ENCODE measurements around the gene MIER2.

Gene MIER2

GRCh38 chr19:376111-376470, 31.5 kb upstream of the MIER2 start:
- Histone ChIP-seq H3K4me2 (ENCODE audit: low read length) (no peak overlapping the region), H3K27me3 (ENCODE audit: control insufficient read depth, insufficient read depth, low read length) (peaks cover 42% of the 10 kb centered on the region), H3K4me1 (ENCODE audit: control insufficient read depth, insufficient read depth, low read length) (peaks cover 12% of the 10 kb centered on the region), H3K9me3 (replicated peaks; ENCODE audit: low read length) (no peaks in the 10 kb centered on the region), H3K9ac (ENCODE audit: low read depth, low read length) (no peak overlapping the region), H3K4me3 (ENCODE audit: low read length) (no peak overlapping the region), H3K36me3 (ENCODE audit: insufficient read depth, low read length) (no peaks in the 10 kb centered on the region)

DNA sequence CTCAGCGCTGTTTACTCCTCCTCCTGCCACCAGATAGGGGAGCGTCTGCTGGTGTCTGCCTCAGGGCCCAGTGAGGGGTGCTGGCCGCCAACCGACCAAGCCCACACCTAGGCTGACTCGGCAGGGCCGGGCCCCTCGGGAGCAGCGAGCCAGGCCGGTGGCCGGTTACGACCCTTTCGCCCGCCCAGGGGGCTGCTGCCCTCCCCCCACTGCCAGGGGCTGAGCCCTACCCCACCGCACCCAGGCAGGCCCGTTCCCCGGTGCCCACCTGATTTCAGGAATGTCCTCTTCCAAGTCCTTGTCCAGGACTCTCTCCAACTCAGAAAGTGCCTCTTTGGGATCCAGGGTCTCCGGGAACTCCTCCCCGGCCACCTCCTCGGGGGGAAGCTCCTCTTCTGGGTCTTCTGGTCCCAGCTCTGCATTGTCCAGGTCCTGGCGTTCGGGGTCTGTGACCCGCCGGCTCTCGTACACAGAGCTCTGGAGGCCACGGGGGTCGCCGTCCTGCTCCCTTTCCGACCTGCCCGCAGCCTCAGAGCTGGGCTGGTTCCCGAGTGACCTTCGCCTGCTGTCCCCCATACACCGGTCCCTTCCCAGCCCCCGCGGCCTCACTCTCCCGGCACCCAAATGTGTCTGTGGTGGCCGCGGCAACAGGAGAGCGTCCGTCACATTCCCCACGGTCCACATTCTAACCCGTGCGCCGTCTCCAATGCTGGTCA, 31.0 kb upstream of the MIER2 start:
- Histone ChIP-seq H3K4me2 (ENCODE audit: low read length) (no peak overlapping the region), H3K9me3 (replicated peaks; ENCODE audit: low read length) (no peaks in the 10 kb centered on the region), H3K9ac (ENCODE audit: low read depth, low read length) (no peak overlapping the region), H3K27me3 (ENCODE audit: control insufficient read depth, insufficient read depth, low read length) (peaks cover 46% of the 10 kb centered on the region), H3K36me3 (ENCODE audit: insufficient read depth, low read length) (no peaks in the 10 kb centered on the region), H3K4me3 (ENCODE audit: low read length) (no peak overlapping the region), H3K4me1 (ENCODE audit: control insufficient read depth, insufficient read depth, low read length) (peaks cover 12% of the 10 kb centered on the region)

DNA sequence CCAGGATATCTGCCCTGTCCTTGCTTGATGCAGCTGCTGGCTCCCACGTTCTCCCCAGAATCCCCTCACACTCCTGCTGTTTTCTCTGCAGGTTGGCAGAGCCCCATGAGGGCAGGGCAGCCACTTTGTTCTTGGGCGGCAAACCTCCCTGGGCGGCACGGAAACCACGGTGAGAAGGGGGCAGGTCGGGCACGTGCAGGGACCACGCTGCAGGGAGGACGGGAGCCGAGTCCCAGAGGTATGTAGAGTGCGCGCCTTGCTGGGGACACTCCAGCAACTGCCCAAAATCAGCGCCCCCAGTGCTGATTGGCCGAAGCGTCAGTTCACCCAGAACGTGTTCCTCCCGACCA, 30.3 kb upstream of the MIER2 start:
- no peaks in the 10 kb centered on the region for H3K36me3 ChIP-seq (ENCODE audit: insufficient read depth, low read length)
- H3K4me3 ChIP-seq (ENCODE audit: low read length): no peak overlapping the region
- peaks cover 46% of the 10 kb centered on the region for H3K27me3 ChIP-seq (ENCODE audit: control insufficient read depth, insufficient read depth, low read length)
- H3K9me3 ChIP-seq (replicated peaks; ENCODE audit: low read length): no peaks in the 10 kb centered on the region
- peaks cover 12% of the 10 kb centered on the region for H3K4me1 ChIP-seq (ENCODE audit: control insufficient read depth, insufficient read depth, low read length)
- H3K4me2 ChIP-seq (ENCODE audit: low read length): no peak overlapping the region
- no peak overlapping the region for H3K9ac ChIP-seq (ENCODE audit: low read depth, low read length)

GRCh38 chr19:374183-374885, 29.7 kb upstream of the MIER2 start:
- Histone ChIP-seq H3K4me2 (ENCODE audit: low read length) (no peak overlapping the region), H3K4me1 (ENCODE audit: control insufficient read depth, insufficient read depth, low read length) (peaks cover 12% of the 10 kb centered on the region), H3K27me3 (ENCODE audit: control insufficient read depth, insufficient read depth, low read length) (peaks cover 46% of the 10 kb centered on the region), H3K36me3 (ENCODE audit: insufficient read depth, low read length) (no peaks in the 10 kb centered on the region), H3K9me3 (replicated peaks; ENCODE audit: low read length) (no peaks in the 10 kb centered on the region), H3K4me3 (ENCODE audit: low read length) (no peak overlapping the region), H3K9ac (ENCODE audit: low read depth, low read length) (no peak overlapping the region)

DNA sequence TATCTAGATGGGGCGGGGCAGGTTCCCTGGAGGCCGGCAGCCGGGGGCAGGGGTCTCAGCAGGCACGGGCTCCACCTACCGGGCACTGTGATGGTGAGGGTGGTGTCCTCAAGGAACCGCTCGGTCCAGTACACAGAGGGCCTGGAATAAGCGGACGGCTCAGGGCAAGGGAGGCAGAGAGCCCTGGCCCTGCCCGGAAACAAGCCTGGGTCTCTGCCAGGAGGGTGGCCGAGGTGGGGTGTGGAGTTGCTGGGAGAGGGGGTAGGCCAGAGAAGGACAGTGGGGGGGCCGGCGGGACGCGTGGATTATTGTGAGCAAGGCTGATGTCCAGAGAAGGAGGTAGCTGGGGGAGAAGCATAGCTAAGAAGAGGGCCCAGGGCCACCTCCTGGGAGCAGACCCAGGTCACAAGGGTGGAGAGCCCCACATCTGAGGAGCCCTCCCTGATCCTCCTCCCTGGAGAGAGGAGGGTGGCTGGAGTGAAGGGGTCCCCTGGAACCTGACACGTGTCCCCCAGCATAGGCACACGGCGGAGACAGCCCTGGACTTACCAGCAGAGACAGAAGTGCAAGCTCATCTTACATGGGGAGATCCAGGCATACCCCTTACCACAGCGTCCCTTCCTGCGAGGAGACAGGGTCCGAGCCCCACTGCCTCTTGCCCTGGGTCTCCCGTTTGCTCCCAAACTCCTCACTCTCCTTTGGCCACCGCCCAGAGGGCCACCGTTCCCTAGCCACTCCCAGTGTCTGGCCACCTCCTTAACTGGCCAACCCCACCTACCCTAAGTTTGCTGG, 29.0 kb upstream of the MIER2 start:
- Histone ChIP-seq H3K27me3 (ENCODE audit: control insufficient read depth, insufficient read depth, low read length) (peaks cover 46% of the 10 kb centered on the region), H3K4me2 (ENCODE audit: low read length) (no peak overlapping the region), H3K4me1 (ENCODE audit: control insufficient read depth, insufficient read depth, low read length) (peaks cover 12% of the 10 kb centered on the region), H3K9me3 (replicated peaks; ENCODE audit: low read length) (no peaks in the 10 kb centered on the region), H3K36me3 (ENCODE audit: insufficient read depth, low read length) (no peaks in the 10 kb centered on the region), H3K4me3 (ENCODE audit: low read length) (no peak overlapping the region), H3K9ac (ENCODE audit: low read depth, low read length) (no peak overlapping the region)

GRCh38 chr19:372306-372890, 27.8 kb upstream of the MIER2 start:
- H3K36me3 ChIP-seq (ENCODE audit: insufficient read depth, low read length): no peaks in the 10 kb centered on the region
- no peaks in the 10 kb centered on the region for H3K9me3 ChIP-seq (replicated peaks; ENCODE audit: low read length)
- H3K4me2 ChIP-seq (ENCODE audit: low read length): no peak overlapping the region
- H3K4me3 ChIP-seq (ENCODE audit: low read length): no peak overlapping the region
- H3K9ac ChIP-seq (ENCODE audit: low read depth, low read length): no peak overlapping the region
- peaks cover 12% of the 10 kb centered on the region for H3K4me1 ChIP-seq (ENCODE audit: control insufficient read depth, insufficient read depth, low read length)
- peaks cover 47% of the 10 kb centered on the region for H3K27me3 ChIP-seq (ENCODE audit: control insufficient read depth, insufficient read depth, low read length)

DNA sequence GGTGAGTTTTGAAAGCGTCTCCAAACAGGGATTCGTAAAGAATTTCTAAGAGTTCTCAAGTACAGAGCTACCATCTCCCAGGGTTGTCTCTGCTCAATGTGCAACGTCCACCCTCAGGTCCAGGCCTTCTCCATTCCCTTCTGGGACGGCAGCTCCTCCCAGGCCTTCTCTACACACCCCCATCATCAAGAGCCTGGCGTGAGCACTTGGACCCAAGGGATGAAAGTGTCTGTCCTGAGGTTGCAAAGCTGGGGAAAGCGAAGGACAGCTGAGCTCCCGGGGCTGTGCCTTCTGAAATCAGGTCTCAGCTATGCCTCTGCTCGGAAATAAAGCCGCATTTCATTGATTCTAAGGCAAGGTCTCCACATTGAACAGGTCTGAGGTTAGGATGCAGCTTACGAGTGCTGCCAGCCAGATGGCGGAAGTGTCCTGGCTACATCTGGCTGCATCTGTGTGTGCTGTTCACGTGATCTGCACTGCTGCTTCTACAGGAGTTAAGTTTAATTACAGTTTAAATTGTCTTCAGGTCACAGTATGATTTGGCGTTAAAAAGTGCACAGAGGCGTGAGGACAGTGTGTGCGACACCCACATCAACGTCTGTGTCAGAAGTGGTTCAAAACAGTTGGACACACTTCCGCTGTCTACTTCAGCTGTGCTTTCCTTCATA, 27.0 kb upstream of the MIER2 start:
- Histone ChIP-seq H3K9ac (ENCODE audit: low read depth, low read length) (no peak overlapping the region), H3K27me3 (ENCODE audit: control insufficient read depth, insufficient read depth, low read length) (peaks cover 54% of the 10 kb centered on the region)

GRCh38 chr19:370641-371330, 26.2 kb upstream of the MIER2 start:
- no peak overlapping the region for H3K9ac ChIP-seq (ENCODE audit: low read depth, low read length)
- peaks cover 12% of the 10 kb centered on the region for H3K4me1 ChIP-seq (ENCODE audit: control insufficient read depth, insufficient read depth, low read length)
- peaks cover 60% of the 10 kb centered on the region for H3K27me3 ChIP-seq (ENCODE audit: control insufficient read depth, insufficient read depth, low read length)

More for the DNA sequence above, 27.0 kb upstream of the MIER2 start:
- H3K36me3 ChIP-seq (ENCODE audit: insufficient read depth, low read length): no peaks in the 10 kb centered on the region
- peak overlapping the region; percentile 11 for H3K4me2 ChIP-seq (ENCODE audit: low read length)
- no peaks in the 10 kb centered on the region for H3K9me3 ChIP-seq (replicated peaks; ENCODE audit: low read length)
- H3K4me1 ChIP-seq (ENCODE audit: control insufficient read depth, insufficient read depth, low read length): peaks cover 12% of the 10 kb centered on the region
- no peak overlapping the region for H3K4me3 ChIP-seq (ENCODE audit: low read length)

DNA sequence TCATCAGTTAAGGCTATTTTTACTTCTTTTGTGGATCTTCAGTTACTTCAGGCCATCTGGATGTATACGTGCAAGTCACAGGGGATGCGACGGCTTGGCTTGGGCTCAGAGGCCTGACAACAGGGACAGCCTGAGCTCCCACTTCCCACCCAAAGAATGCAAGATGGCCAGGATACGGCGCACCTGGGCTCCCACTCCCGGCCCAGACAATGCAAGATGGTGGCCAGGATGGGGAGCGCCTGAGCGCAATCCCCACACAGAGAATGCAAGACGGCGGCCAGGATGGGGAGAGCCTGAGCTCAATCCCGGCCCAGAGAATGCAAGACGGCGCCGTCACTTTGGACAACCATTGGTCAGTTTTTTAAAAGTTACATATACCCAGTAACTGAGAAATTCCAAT, 25.3 kb upstream of the MIER2 start:
- H3K4me2 ChIP-seq (ENCODE audit: low read length): no peak overlapping the region
- no peaks in the 10 kb centered on the region for H3K9me3 ChIP-seq (replicated peaks; ENCODE audit: low read length)
- no peaks in the 10 kb centered on the region for H3K36me3 ChIP-seq (ENCODE audit: insufficient read depth, low read length)
- H3K4me1 ChIP-seq (ENCODE audit: control insufficient read depth, insufficient read depth, low read length): peaks cover 12% of the 10 kb centered on the region
- H3K4me3 ChIP-seq (ENCODE audit: low read length): no peak overlapping the region
- peaks cover 55% of the 10 kb centered on the region for H3K27me3 ChIP-seq (ENCODE audit: control insufficient read depth, insufficient read depth, low read length)
- H3K9ac ChIP-seq (ENCODE audit: low read depth, low read length): no peak overlapping the region

More at GRCh38 chr19:370641-371330, 26.2 kb upstream of the MIER2 start:
- Histone ChIP-seq H3K4me3 (ENCODE audit: low read length) (no peak overlapping the region), H3K4me2 (ENCODE audit: low read length) (no peak overlapping the region), H3K9me3 (replicated peaks; ENCODE audit: low read length) (no peaks in the 10 kb centered on the region), H3K36me3 (ENCODE audit: insufficient read depth, low read length) (no peaks in the 10 kb centered on the region)

DNA sequence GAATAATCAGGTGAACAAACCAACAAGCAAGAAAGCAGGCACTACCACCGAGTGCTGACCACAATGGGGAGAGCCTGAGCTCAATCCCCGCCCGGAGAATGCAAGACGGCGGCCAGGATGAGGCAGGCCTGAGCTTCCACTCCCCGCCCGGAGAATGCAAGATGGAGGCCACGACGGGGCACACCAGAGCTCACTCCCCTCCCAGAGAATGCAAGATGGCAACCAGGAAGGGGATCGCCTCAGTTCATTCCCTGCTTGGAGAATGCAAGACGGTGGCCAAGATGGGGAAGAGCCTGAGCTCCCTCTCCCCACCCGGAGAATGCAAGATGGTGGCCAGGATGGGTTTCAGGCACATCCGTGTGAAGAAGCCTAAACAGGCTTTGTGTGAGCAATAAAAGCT, 24.7 kb upstream of the MIER2 start:
- no peak overlapping the region for H3K4me3 ChIP-seq (ENCODE audit: low read length)
- no peaks in the 10 kb centered on the region for H3K36me3 ChIP-seq (ENCODE audit: insufficient read depth, low read length)
- no peak overlapping the region for H3K9ac ChIP-seq (ENCODE audit: low read depth, low read length)
- H3K9me3 ChIP-seq (replicated peaks; ENCODE audit: low read length): no peaks in the 10 kb centered on the region
- peaks cover 12% of the 10 kb centered on the region for H3K4me1 ChIP-seq (ENCODE audit: control insufficient read depth, insufficient read depth, low read length)
- peaks cover 49% of the 10 kb centered on the region for H3K27me3 ChIP-seq (ENCODE audit: control insufficient read depth, insufficient read depth, low read length)
- no peak overlapping the region for H3K4me2 ChIP-seq (ENCODE audit: low read length)
